Gastrocnemius medialis (tissue), 4 donors: ENCODE measurements around the gene MCUB. TPM values are rescaled to one million over a fixed set of nuclear protein-coding genes. Genes with fewer than 3 reads are reported as not detected.
A peak's percentile ranks its signal among the peaks of the same experiment; 100 is the strongest.

Experiments
- ATAC-seq, 2 donors: fragments of 150-250 bp; one replicate each; pipeline ENCODE4 v1.9.1; 2016
- DNase-seq, 2 donors: peaks; one replicate each; pipeline ENCODE4 v3.0.0-alpha.2; 2019
- H3K27ac ChIP-seq, 4 donors: fragments of 200-600 bp; sonication (generic); 1 replicate in 1 of 4; 2 replicates in 3 of 4; pipeline ENCODE4 v1.5.1; 2016 to 2018; ENCODE audit warnings: mild to moderate bottlenecking in 2 of 4, moderate library complexity in 1 of 4
- H3K27me3 ChIP-seq, 3 donors: fragments of 200-600 bp; sonication (generic) in 2 of 3; 1 replicate in 1 of 3; 2 replicates in 2 of 3; pipeline versions ENCODE4 v1.5.1 to v1.6.0; 2016 to 2019; ENCODE audit warnings: mild to moderate bottlenecking in 1 of 3, moderate library complexity in 1 of 3
- H3K36me3 ChIP-seq, 2 donors: fragments of 200-600 bp; sonication (generic) in 1 of 2; one replicate each; pipeline ENCODE4 v1.5.1; 2017 to 2018
- H3K4me1 ChIP-seq, 2 donors: fragments of 200-600 bp; sonication (generic) in 1 of 2; one replicate each; pipeline ENCODE4 v1.5.1; 2016 to 2017; ENCODE audit warnings: mild to moderate bottlenecking in 2 of 2
- H3K4me3 ChIP-seq, 4 donors: fragments of 200-600 bp; sonication (generic) in 3 of 4; 1 replicate in 1 of 4; 2 replicates in 3 of 4; pipeline ENCODE4 v1.5.1; 2016 to 2019; ENCODE audit warnings: mild to moderate bottlenecking in 2 of 4
- H3K9me3 ChIP-seq, 3 donors: fragments of 200-600 bp; sonication (generic) in 2 of 3; 1 replicate in 1 of 3; 2 replicates in 2 of 3; pipeline ENCODE4 v1.5.1; 2016 to 2019
- CTCF ChIP-seq, 5 experiments: fragments of 450-650 bp in 3 of 5; fragments of 200-600 bp in 2 of 5; sonication (generic) in 2 of 5; IDR thresholded peaks in 4 of 5; conservative IDR thresholded peaks in 1 of 5; 1 replicate in 4 of 5; 2 replicates in 1 of 5; pipeline ENCODE4 v1.5.1; 2016 to 2019; ENCODE audit warnings: antibody characterized with exemption in 5 of 5, mild to moderate bottlenecking in 3 of 5, moderate library complexity in 3 of 5
- POLR2A ChIP-seq, 2 donors: fragments of 450-650 bp; IDR thresholded peaks; one replicate each; pipeline ENCODE4 v1.6.1; 2017; ENCODE audit warnings: antibody characterized with exemption in 2 of 2, mild to moderate bottlenecking in 2 of 2, moderate library complexity in 2 of 2
- in situ Hi-C, 4 donors: fragments of 200-750 bp; cut with MboI; loops; one replicate each; pipeline versions ENCODE4 v1.15.0 to v1.8.0; 2017; ENCODE audit warnings: low sequenced_read_pairs in 4 of 4
- intact Hi-C: fragments of 100-400 bp; cut with DNase I; formaldehyde crosslinking; loops from one replicate; pipeline ENCODE4 v1.15.1; 2023; ENCODE audit warnings: low total_unique reads
- total RNA-seq, 4 donors: library from RNA; depleted of rRNA; stranded (reverse); fragments of >200 nt; gene quantifications; one replicate each; pipeline versions ENCODE4 v1.1.0 to v1.2.3, GENCODE V29; 2016

The MCUB gene
- total RNA-seq, 4 donors from 2014 or later, result 2.6 to 5.6 (median 4.0) TPM

- Histone ChIP-seq H3K27me3 (no peaks in the 10 kb centered on the region), H3K9me3 (no peaks in the 10 kb centered on the region), H3K4me1 (peaks cover 3% of the 10 kb centered on the region in 2 donors), H3K27ac (no peak overlapping the region), H3K4me3 (no peak overlapping the region), H3K36me3 (no peaks in the 10 kb centered on the region)
- ATAC-seq (no peak), DNase-seq (no peak)
- TF ChIP-seq POLR2A (IDR thresholded peaks at IDR 0.05), result no peak
- no peak for TF ChIP-seq CTCF (IDR thresholded peaks at IDR 0.05 in 4 of 5, conservative IDR thresholded peaks at IDR 0.05 in 1 of 5)
- intact Hi-C loops, result loop anchor here (10.0 kb wide), 1 partner anchor 1098 kb away; the partner anchor contains the start of gene RPL34
- in situ Hi-C loops, result loop anchor here in 3 of 4 donors (10.0 to 25.0 kb wide), 4 partner anchors 89 to 286 kb away; partner anchors contain the start of genes GAR1 (in 2 of the 3), SEC24B (in 2 of the 3) and CFI (in 1 of the 3)
These were observed 163.1 kb downstream of the MCUB start for GRCh38 chr4:109723110-109723509.

- Histone ChIP-seq H3K9me3 (no peaks in the 10 kb centered on the region), H3K4me1 (peaks cover 14 to 19% of the 10 kb centered on the region in 2 donors), H3K36me3 (no peaks in the 10 kb centered on the region), H3K27me3 (no peaks in the 10 kb centered on the region), H3K27ac (no peak overlapping the region), H3K4me3 (peak overlapping the region; percentile 86 to 99 (median 94))
- TF ChIP-seq POLR2A (IDR thresholded peaks at IDR 0.05) (no peak), CTCF (IDR thresholded peaks at IDR 0.05 in 4 of 5, conservative IDR thresholded peaks at IDR 0.05 in 1 of 5) (no peak)
- in situ Hi-C loops (loop anchor here in 1 of 4 donors (10.0 kb wide), 1 partner anchor 86 kb away; the partner anchor contains the start of gene GAR1), intact Hi-C loops (loop anchor here (10.0 kb wide), 1 partner anchor 1104 kb away; the partner anchor contains the start of gene RPL34)
- ATAC-seq, result no peak
- no peak for DNase-seq
These were observed 168.3 kb downstream of the MCUB start for GRCh38 chr4:109728385-109728784.

- Histone ChIP-seq H3K9me3 (no peaks in the 10 kb centered on the region), H3K27me3 (no peaks in the 10 kb centered on the region), H3K4me1 (peaks cover 14 to 19% of the 10 kb centered on the region in 2 donors), H3K4me3 (peak overlapping the region; percentile 86 to 99 (median 94)), H3K36me3 (no peaks in the 10 kb centered on the region), H3K27ac (peak overlapping the region; percentile 91 to 96 (median 95))
- DNase-seq, result no peak
- intact Hi-C loops (loop anchor here (10.0 kb wide), 1 partner anchor 1104 kb away; the partner anchor contains the start of gene RPL34), in situ Hi-C loops (loop anchor here in 1 of 4 donors (10.0 kb wide), 1 partner anchor 86 kb away; the partner anchor contains the start of gene GAR1)
- ATAC-seq, result peak in 1 of 2 donors; percentile 34
- TF ChIP-seq POLR2A (IDR thresholded peaks at IDR 0.05) (no peak), CTCF (IDR thresholded peaks at IDR 0.05 in 4 of 5, conservative IDR thresholded peaks at IDR 0.05 in 1 of 5) (no peak)
These were observed 169.2 kb downstream of the MCUB start for GRCh38 chr4:109729117-109729717.

- no peaks in the 10 kb centered on the region for H3K9me3 ChIP-seq
- H3K27me3 ChIP-seq, result no peaks in the 10 kb centered on the region
- DNase-seq (peak; percentile 54 to 61), ATAC-seq (peak; percentile 77 to 85)
- intact Hi-C loops (loop anchor here (1.0 to 10.0 kb wide), 4 partner anchors 27 to 1105 kb away; partner anchors contain the start of genes CASP6, GAR1 and RPL34), in situ Hi-C loops (loop anchor here in 2 of 4 donors (10.0 kb wide), 1 partner anchor 85 kb away; the partner anchor contains the start of gene GAR1 (in 2 of the 2))
- peak within 1 kb of the TSS; percentile 86 to 99 (median 94) for H3K4me3 ChIP-seq
- TF ChIP-seq POLR2A (IDR thresholded peaks at IDR 0.05), result peak; percentile 71 to 72
- TF ChIP-seq CTCF (IDR thresholded peaks at IDR 0.05 in 4 of 5, conservative IDR thresholded peaks at IDR 0.05 in 1 of 5), result no peak
- peaks cover 14 to 19% of the 10 kb centered on the region in 2 donors for H3K4me1 ChIP-seq
- no peaks in the 10 kb centered on the region for H3K36me3 ChIP-seq
- H3K27ac ChIP-seq, result peak within 1 kb of the TSS; percentile 91 to 96 (median 95)
These were observed 169.9 kb downstream of the MCUB start, which contains the start of gene PLA2G12A for GRCh38 chr4:109729718-109730618. PLA2G12A (minus strand) TSS chr4:109730070; CDS start chr4:109729809, 261 bp downstream.
